K562 (cell line): ENCODE measurements around the gene ST6GALNAC3. TPM values are rescaled to one million over a fixed set of nuclear protein-coding genes. Genes with fewer than 3 reads are reported as not detected.

Experiments used
- ATAC-seq: fragments of 200-7000 bp; cut with Tn5 transposase; 3 replicates; pipeline ENCODE4 v1.9.1; 2020; ENCODE audit warnings: moderate library complexity
- BruUV-seq: library from RNA; stranded (reverse); fragments of 400-500 nt; replicated peaks from 2 replicates; lab custom pipeline; 2021; lab: Mats Ljungman, UMichigan
- CTCF ChIA-PET: fragments of 300-600 bp; formaldehyde crosslinking; extraction: SDS; loops from one replicate; lab custom pipeline; 2021; ENCODE audit warnings: low intra/inter-chr PET ratio; lab: Yijun Ruan, JAX
- POLR2A ChIA-PET: fragments of 300-600, 350-650 bp; sonication (Branson Sonifier 250); formaldehyde crosslinking; extraction: SDS; loops from one replicate; lab custom pipeline; 2021; ENCODE audit warnings: antibody characterized with exemption, inconsistent platforms; lab: Yijun Ruan, JAX
- DNase-seq, 4 experiments: peaks; one replicate each; pipeline versions ENCODE4 v3.0.0 to v3.0.0-alpha.2; 2011 to 2018; ENCODE audit warnings: low spot score in 3 of 4, mixed read lengths in 3 of 4; ENCODE audit errors: extremely low read depth in 1 of 4
- FAIRE-seq: peaks from 2 replicates; lab custom pipeline; 2011; peaks lifted over from hg19 to GRCh38; lab: Jason Lieb, UNC
- H2AFZ ChIP-seq: 2 replicates; pipeline ENCODE4 v1.6.0; 2011; ENCODE audit warnings: low read depth, low read length, control low read depth, inconsistent platforms
- H3K27ac ChIP-seq: fragments of 200-600 bp; 3 replicates; pipeline ENCODE4 v1.8.0; 2011; ENCODE audit warnings: low read depth, mild to moderate bottlenecking, control low read depth, inconsistent platforms, low read length, moderate library complexity, mixed read lengths; ENCODE audit errors: extremely low read depth
- H3K27me3 ChIP-seq, 2 experiments: fragments of 300-600 bp in 1 of 2; 2 replicates in 1 of 2; 3 replicates in 1 of 2; pipeline versions ENCODE4 v1.6.0 to v1.8.0; 2011; ENCODE audit warnings: inconsistent platforms in 2 of 2, low read length in 2 of 2, mild to moderate bottlenecking in 1 of 2, mixed read lengths in 1 of 2, moderate library complexity in 1 of 2; ENCODE audit not compliant: control insufficient read depth in 2 of 2, insufficient read depth in 2 of 2
- H3K36me3 ChIP-seq: fragments of 300-600 bp; 3 replicates; pipeline ENCODE4 v1.8.0; 2011; ENCODE audit warnings: mild to moderate bottlenecking, low read length, inconsistent platforms; ENCODE audit not compliant: control insufficient read depth, insufficient read depth
- H3K4me1 ChIP-seq, 2 experiments: fragments of 200-600 bp in 1 of 2; replicated peaks in 1 of 2; 2 replicates in 1 of 2; 3 replicates in 1 of 2; pipeline versions ENCODE4 v1.5.1 to v1.8.0; 2011; ENCODE audit warnings: inconsistent platforms in 2 of 2, low read length in 2 of 2, mild to moderate bottlenecking in 1 of 2, mixed read lengths in 1 of 2, moderate library complexity in 1 of 2; ENCODE audit not compliant: control insufficient read depth in 2 of 2, insufficient read depth in 2 of 2
- H3K4me2 ChIP-seq: 2 replicates; pipeline ENCODE4 v1.6.1; 2011; ENCODE audit warnings: low read length, control low read depth, inconsistent platforms, mixed read lengths; ENCODE audit not compliant: insufficient read depth
- H3K4me3 ChIP-seq: fragments of 200-600 bp; sonication (generic), shearing (Covaris generic); 2 replicates; pipeline ENCODE4 v1.5.1; 2016; ENCODE audit warnings: control low read depth, inconsistent platforms
- H3K79me2 ChIP-seq: fragments of 200-600 bp; 3 replicates; pipeline ENCODE4 v1.8.0; 2011; ENCODE audit warnings: low read length, inconsistent platforms; ENCODE audit not compliant: control insufficient read depth, insufficient read depth
- H3K9ac ChIP-seq, 2 experiments: 2 replicates each; pipeline versions ENCODE4 v1.6.0 to v1.6.1; 2011; ENCODE audit warnings: low read depth in 2 of 2, low read length in 2 of 2, control low read depth in 1 of 2, inconsistent platforms in 1 of 2, mild to moderate bottlenecking in 1 of 2, mixed read lengths in 1 of 2; ENCODE audit not compliant: insufficient read depth in 1 of 2
- H3K9me1 ChIP-seq: one replicate; pipeline ENCODE4 v1.6.0; 2011; ENCODE audit warnings: inconsistent platforms, mild to moderate bottlenecking, low read length, moderate library complexity; ENCODE audit not compliant: control insufficient read depth, insufficient read depth
- H3K9me3 ChIP-seq: replicated peaks from 2 replicates; pipeline ENCODE4 v1.5.1; 2011; ENCODE audit warnings: low read depth, low read length, inconsistent platforms; ENCODE audit not compliant: control insufficient read depth, insufficient read depth
- H4K20me1 ChIP-seq: replicated peaks from 2 replicates; pipeline ENCODE4 v1.6.1; 2011; ENCODE audit warnings: low read length, inconsistent platforms, mixed read lengths; ENCODE audit not compliant: control insufficient read depth, insufficient read depth
- ARID1B ChIP-seq: fragments of 450-650 bp; IDR thresholded peaks from 2 replicates; pipeline ENCODE4 v1.6.1; 2016; ENCODE audit warnings: antibody characterized with exemption, mild to moderate bottlenecking, inconsistent platforms
- CC2D1A ChIP-seq: fragments of 450-650 bp; IDR thresholded peaks from 2 replicates; pipeline ENCODE4 v1.6.1; 2017; ENCODE audit warnings: mild to moderate bottlenecking
- CHD4 ChIP-seq: fragments of 200-600 bp; sonication (generic); IDR thresholded peaks from 3 replicates; pipeline ENCODE4 v1.6.1; 2012; ENCODE audit warnings: low read depth, mild to moderate bottlenecking, mixed read lengths, low read length, inconsistent platforms; ENCODE audit not compliant: insufficient read depth, insufficient replicate concordance, poor library complexity, severe bottlenecking
- EWSR1 ChIP-seq: fragments of 450-650 bp; IDR thresholded peaks from 2 replicates; pipeline ENCODE4 v1.6.1; 2018; ENCODE audit warnings: borderline replicate concordance, mild to moderate bottlenecking, low read depth, moderate library complexity; ENCODE audit not compliant: partially characterized antibody
- HDAC1 ChIP-seq, 2 experiments: fragments of 450-650 bp; IDR thresholded peaks; 2 replicates each; pipeline ENCODE4 v1.6.1; 2016 to 2017; ENCODE audit warnings: inconsistent platforms in 1 of 2, mild to moderate bottlenecking in 1 of 2, moderate library complexity in 1 of 2
- HINFP ChIP-seq: fragments of 450-650 bp; conservative IDR thresholded peaks from 2 replicates; pipeline ENCODE4 v1.6.1; 2016; ENCODE audit warnings: missing genetic modification characterization, low read depth, mild to moderate bottlenecking, control low read depth, missing compliant biosample characterization
- JUN ChIP-seq, 2 experiments: sonication (generic) in 1 of 2; formaldehyde crosslinking in 1 of 2; IDR thresholded peaks; 2 replicates each; pipeline versions ENCODE4 v1.6.1 to v1.8.0; 2012 to 2022; ENCODE audit warnings: borderline replicate concordance in 2 of 2, mild to moderate bottlenecking in 2 of 2, improper control_type of control experiment in 1 of 2, low read depth in 1 of 2, low read length in 1 of 2, missing genetic modification reagents in 1 of 2
- MCM5 ChIP-seq: fragments of 450-650 bp; IDR thresholded peaks from 2 replicates; pipeline ENCODE4 v1.6.1; 2016; ENCODE audit warnings: low read depth
- NELFE ChIP-seq: IDR thresholded peaks from 2 replicates; pipeline ENCODE4 v1.6.1; 2011; ENCODE audit warnings: mild to moderate bottlenecking; ENCODE audit not compliant: insufficient read depth, insufficient read length
- PPARD ChIP-seq: fragments of 250-450 bp; sonication (Bioruptor Pico); IDR thresholded peaks from 2 replicates; pipeline ENCODE4 v1.8.0; 2022; ENCODE audit warnings: inconsistent platforms, mild to moderate bottlenecking, moderate library complexity
- RFX1 ChIP-seq: fragments of 450-650 bp; IDR thresholded peaks from 2 replicates; pipeline ENCODE4 v1.6.1; 2016; ENCODE audit warnings: mild to moderate bottlenecking, moderate library complexity
- SLC30A9 ChIP-seq: fragments of 250-450 bp; sonication (Bioruptor Pico); IDR thresholded peaks from 2 replicates; pipeline ENCODE4 v1.8.0; 2022; ENCODE audit warnings: mild to moderate bottlenecking, moderate library complexity
- TEAD1 ChIP-seq, 2 experiments: fragments of 450-650 bp in 1 of 2; sonication (generic) in 1 of 2; formaldehyde crosslinking; IDR thresholded peaks; 2 replicates each; pipeline versions ENCODE4 v1.4.0 to v1.8.0; 2020 to 2022; ENCODE audit warnings: mild to moderate bottlenecking in 2 of 2, missing genetic modification reagents in 1 of 2
- WGBS: fragments of 100-300 bp; shearing (Covaris generic); methylation state at CpG from one replicate; pipeline ENCODE4 v1.1.6; 2016; ENCODE audit warnings: low coverage, mixed read lengths; ENCODE audit not compliant: insufficient coverage; ENCODE audit errors: missing lambda C conversion rate; 5-methylcytosine and 5-hydroxymethylcytosine counted together
- in situ Hi-C: fragments of 300-500 bp; cut with MboI; formaldehyde crosslinking; loops from 4 replicates; pipeline ENCODE4 v1.15.0; 2018; ENCODE audit warnings: inconsistent platforms, mixed read lengths
- intact Hi-C: fragments of 100-400 bp; cut with micrococcal nuclease; formaldehyde crosslinking; loops from 2 replicates; pipeline ENCODE4 v1.14.2; 2022
- polyA plus RNA-seq, 8 experiments: library from polyadenylated mRNA; depleted of rRNA in 4 of 8; stranded (reverse) in 5 of 8; unstranded in 3 of 8; fragments of >200 nt; fragmentation: Nextera tagmentation in 2 of 8; fragmentation: Illumina TruSeq in 1 of 8; extraction: Ambion mirVana in 2 of 8; extraction: Trizol in 1 of 8; gene quantifications; 2 replicates each; pipeline versions ENCODE4 v1.2.1 to v1.2.3, GENCODE V29; 2011 to 2014; ENCODE audit warnings: inconsistent platforms in 1 of 8, missing spikeins in 1 of 8
- total RNA-seq, 7 experiments: library from RNA; depleted of rRNA in 6 of 7; stranded (reverse); fragments of >200 nt in 6 of 7; fragmentation: Illumina TruSeq in 2 of 7; extraction: Trizol in 2 of 7; gene quantifications; 2 replicates each; pipeline versions ENCODE4 v1.2.1 to v1.2.3, GENCODE V29; 2011 to 2021; ENCODE audit warnings: low replicate concordance in 1 of 7

ST6GALNAC3 gene
- total and polyA plus RNA-seq, 9 of the 15 experiments (the other 6 are each of a cell fraction or from before 2014, with no cell fraction given) = 0.04 to 0.29 (median 0.18) TPM; not detected in 6

GRCh38 chr1:76158126-76158525 is 83.6 kb downstream of the ST6GALNAC3 start:
- WGBS = 1% methylated on average over 4 of the region's 4 CpGs
- ATAC-seq (no peak), FAIRE-seq (no peak), DNase-seq (no peak)
- in situ Hi-C loops = loop anchor here (10.0 to 25.0 kb wide), 2 partner anchors 987 to 1954 kb away; no protein-coding TSS in a partner anchor
- H3K9me3 ChIP-seq = no peaks in the 10 kb centered on the region
- H3K4me1 ChIP-seq = no peaks in the 10 kb centered on the region; a peak in 1 of 5 replicates
- no peak overlapping the region for H3K27ac ChIP-seq
- no peak overlapping the region for H2AFZ ChIP-seq
- intact Hi-C loops = loop anchor here (10.0 kb wide), 2 partner anchors 163 to 1957 kb away; no protein-coding TSS in a partner anchor
- ChIA-PET CTCF (no interaction called here), POLR2A (no interaction called here)
- no peaks in the 10 kb centered on the region for H3K9me1 ChIP-seq
- TF ChIP-seq RFX1 (no peak), HINFP (tag) (no peak), JUN (IDR thresholded peaks at IDR 0.05; ENCODE audit: borderline replicate concordance, low read depth, low read length) (no peak), JUN (CRISPR knock-in tag; IDR thresholded peaks at IDR 0.05; ENCODE audit: borderline replicate concordance) (no peak), PPARD (no peak), TEAD1 (CRISPR knock-in tag; IDR thresholded peaks at IDR 0.05) (no peak), HDAC1 (IDR thresholded peaks at IDR 0.05) (no peak), EWSR1 (no peak), ARID1B (no peak), MCM5 (no peak), CHD4 (no peak), NELFE (no peak), CC2D1A (no peak), SLC30A9 (CRISPR knock-in tag) (no peak)
- no TSS peak for BruUV-seq
- no peak overlapping the region for H3K4me2 ChIP-seq
- H4K20me1 ChIP-seq = no peaks in the 10 kb centered on the region
- no peak overlapping the region for H3K9ac ChIP-seq
- no peaks in the 10 kb centered on the region for H3K36me3 ChIP-seq
- no peaks in the 10 kb centered on the region for H3K27me3 ChIP-seq
- H3K4me3 ChIP-seq = no peak overlapping the region
- H3K79me2 ChIP-seq = no peaks in the 10 kb centered on the region
